Activated CD4-positive, alpha-beta T cell treated with anti-CD3 and anti-CD28 coated beads for 1 hour (primary cell): ENCODE data around the gene PTGES2.
"Not testable (repeated sequence)": the region's sequence is repeated elsewhere in the genome, so short reads cannot be mapped to it uniquely, and the experiment has no call there.

ENCODE experiments used
- DNase-seq: peaks from one replicate; pipeline ENCODE4 v3.0.0-alpha.2; 2020

Gene PTGES2

GRCh38 chr9:128136816-128137793 is 9.6 kb upstream of the PTGES2 start:
- no peak for DNase-seq

GRCh38 chr9:128135561-128135960 is 8.0 kb upstream of the PTGES2 start:
- DNase-seq, result not testable (repeated sequence)

- DNase-seq, result not testable (repeated sequence)
Measured at GRCh38 chr9:128132139-128132538, 4.6 kb upstream of the PTGES2 start.

GRCh38 chr9:128131346-128131745 is 3.8 kb upstream of the PTGES2 start:
- DNase-seq, result not testable (repeated sequence)

GRCh38 chr9:128130651-128131050 is 3.1 kb upstream of the PTGES2 start:
- not testable (repeated sequence) for DNase-seq

- DNase-seq, result peak; percentile 30
Measured at GRCh38 chr9:128129976-128130590, 2.6 kb upstream of the PTGES2 start.

- no peak for DNase-seq
Measured at GRCh38 chr9:128128836-128129590, 1.5 kb upstream of the PTGES2 start.

GRCh38 chr9:128127990-128128835 is 684 bp upstream of the PTGES2 start:
- peak; percentile 75 for DNase-seq

- no peak for DNase-seq
Measured at GRCh38 chr9:128125580-128126354, 1.8 kb downstream of the PTGES2 start.

- DNase-seq, result no peak
Measured at GRCh38 chr9:128124873-128125579, 2.5 kb downstream of the PTGES2 start.

- no peak for DNase-seq
Measured at GRCh38 chr9:128124451-128124850, 3.1 kb downstream of the PTGES2 start.

GRCh38 chr9:128123451-128124080 is 4.0 kb downstream of the PTGES2 start:
- no peak for DNase-seq

GRCh38 chr9:128122809-128123175 is 4.7 kb downstream of the PTGES2 start:
- DNase-seq, result no peak

GRCh38 chr9:128121924-128122808 is 5.4 kb downstream of the PTGES2 start:
- no peak for DNase-seq

GRCh38 chr9:128121466-128121810 is 6.1 kb downstream of the PTGES2 start:
- no peak for DNase-seq

GRCh38 chr9:128120741-128121465 is 6.6 kb downstream of the PTGES2 start:
- no peak for DNase-seq

- DNase-seq, result no peak
Measured at GRCh38 chr9:128120061-128120740, 7.3 kb downstream of the PTGES2 start.
